ENCODE data around the gene ZDHHC11.
"Not testable (repeated sequence)": the region's sequence is repeated elsewhere in the genome, so short reads cannot be mapped to it uniquely, and the experiment has no call there.

The ZDHHC11 gene

DNA sequence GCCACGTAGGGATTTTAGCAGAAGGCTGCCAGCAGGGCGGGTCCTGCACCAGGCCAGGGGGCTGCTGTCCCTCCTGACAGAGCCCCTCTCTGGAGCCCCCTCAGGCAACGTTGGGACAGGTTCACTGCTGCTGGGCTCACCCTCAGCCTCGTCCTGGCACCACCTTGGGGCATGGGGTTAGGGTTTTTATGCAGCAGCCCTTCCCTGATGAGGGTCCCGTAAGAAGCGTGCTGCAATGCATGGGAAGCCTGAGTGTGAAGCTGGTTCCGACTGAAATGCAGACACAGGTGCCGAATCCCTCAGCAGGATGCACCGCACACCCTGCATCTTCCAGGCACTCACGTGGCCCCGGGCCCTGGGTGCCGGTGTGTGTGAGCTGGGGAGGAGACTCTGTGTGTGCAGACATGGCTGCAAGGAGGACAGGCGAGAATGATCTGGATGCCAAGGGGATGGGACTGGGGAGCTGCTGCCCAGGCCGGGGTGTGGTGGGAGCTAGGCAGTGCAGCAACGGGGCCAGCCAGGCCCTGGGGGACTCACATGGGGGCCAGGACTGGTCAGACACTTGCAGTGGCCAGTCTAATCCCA, 93.3 kb downstream of the ZDHHC11 start:
- DNase-seq (ENCODE audit: low read depth), result no peak
- no peak overlapping the region for H3K4me3 ChIP-seq (ENCODE audit: low read length)
- TF ChIP-seq, protein P1, sequence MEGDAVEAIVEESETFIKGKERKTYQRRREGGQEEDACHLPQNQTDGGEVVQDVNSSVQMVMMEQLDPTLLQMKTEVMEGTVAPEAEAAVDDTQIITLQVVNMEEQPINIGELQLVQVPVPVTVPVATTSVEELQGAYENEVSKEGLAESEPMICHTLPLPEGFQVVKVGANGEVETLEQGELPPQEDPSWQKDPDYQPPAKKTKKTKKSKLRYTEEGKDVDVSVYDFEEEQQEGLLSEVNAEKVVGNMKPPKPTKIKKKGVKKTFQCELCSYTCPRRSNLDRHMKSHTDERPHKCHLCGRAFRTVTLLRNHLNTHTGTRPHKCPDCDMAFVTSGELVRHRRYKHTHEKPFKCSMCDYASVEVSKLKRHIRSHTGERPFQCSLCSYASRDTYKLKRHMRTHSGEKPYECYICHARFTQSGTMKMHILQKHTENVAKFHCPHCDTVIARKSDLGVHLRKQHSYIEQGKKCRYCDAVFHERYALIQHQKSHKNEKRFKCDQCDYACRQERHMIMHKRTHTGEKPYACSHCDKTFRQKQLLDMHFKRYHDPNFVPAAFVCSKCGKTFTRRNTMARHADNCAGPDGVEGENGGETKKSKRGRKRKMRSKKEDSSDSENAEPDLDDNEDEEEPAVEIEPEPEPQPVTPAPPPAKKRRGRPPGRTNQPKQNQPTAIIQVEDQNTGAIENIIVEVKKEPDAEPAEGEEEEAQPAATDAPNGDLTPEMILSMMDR (IDR thresholded peaks at IDR 0.05; ENCODE audit: insufficient read depth, low read depth, low read length, missing control alignments), result no peak

DNA sequence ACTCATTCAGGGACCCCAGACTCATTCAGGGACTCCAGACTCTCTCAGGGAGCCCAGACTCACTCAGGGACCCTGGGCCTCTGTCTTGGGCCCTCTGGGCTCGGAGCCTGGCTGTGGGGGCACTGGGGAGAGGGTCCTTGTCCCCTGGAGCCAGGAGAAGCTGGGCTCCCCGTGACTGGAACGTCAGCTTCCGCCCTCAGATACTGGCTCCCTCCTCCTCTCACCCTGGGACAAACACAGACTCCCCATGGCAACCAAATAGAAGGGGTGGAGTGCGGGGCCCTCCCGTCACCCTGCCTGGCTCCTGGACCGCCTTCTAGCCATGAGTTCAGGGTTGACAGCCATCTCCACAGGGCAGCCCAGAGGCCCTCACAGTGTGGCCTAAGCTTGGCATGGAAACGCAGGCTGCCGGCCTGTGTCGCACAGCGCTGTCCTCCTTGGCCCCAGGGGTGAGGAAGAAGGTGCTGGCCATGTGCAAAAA, 93.9 kb downstream of the ZDHHC11 start:
- TF ChIP-seq, protein P1 (IDR thresholded peaks at IDR 0.05; ENCODE audit: insufficient read depth, low read depth, low read length, missing control alignments), result no peak

DNA sequence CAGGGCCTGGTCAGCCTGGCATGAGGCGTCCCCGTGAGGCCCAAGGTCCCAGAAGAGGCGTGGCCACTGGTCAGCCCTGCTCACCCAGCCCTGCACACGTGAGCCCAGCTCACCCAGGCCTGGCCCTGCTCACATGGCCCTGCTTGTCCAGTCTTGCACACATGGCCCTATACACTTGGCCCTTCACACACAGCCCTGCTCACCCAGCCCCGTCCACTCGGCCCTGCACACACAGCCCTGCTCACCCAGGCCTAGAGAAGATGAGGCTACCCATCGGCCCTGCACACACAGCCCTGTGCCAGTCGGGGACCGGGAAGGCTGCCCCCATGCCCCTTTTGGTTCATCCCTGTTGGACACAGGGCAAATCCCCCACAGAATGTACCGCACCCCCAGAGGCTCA, 94.6 kb downstream of the ZDHHC11 start:
- no peak overlapping the region for H3K4me3 ChIP-seq (ENCODE audit: low read length)
- TF ChIP-seq, protein P1 (IDR thresholded peaks at IDR 0.05; ENCODE audit: insufficient read depth, low read depth, low read length, missing control alignments), result no peak
- DNase-seq (ENCODE audit: low read depth), result no peak

More for the DNA sequence above, 93.9 kb downstream of the ZDHHC11 start:
- no peak overlapping the region for H3K4me3 ChIP-seq (ENCODE audit: low read length)
- no peak for DNase-seq (ENCODE audit: low read depth)

DNA sequence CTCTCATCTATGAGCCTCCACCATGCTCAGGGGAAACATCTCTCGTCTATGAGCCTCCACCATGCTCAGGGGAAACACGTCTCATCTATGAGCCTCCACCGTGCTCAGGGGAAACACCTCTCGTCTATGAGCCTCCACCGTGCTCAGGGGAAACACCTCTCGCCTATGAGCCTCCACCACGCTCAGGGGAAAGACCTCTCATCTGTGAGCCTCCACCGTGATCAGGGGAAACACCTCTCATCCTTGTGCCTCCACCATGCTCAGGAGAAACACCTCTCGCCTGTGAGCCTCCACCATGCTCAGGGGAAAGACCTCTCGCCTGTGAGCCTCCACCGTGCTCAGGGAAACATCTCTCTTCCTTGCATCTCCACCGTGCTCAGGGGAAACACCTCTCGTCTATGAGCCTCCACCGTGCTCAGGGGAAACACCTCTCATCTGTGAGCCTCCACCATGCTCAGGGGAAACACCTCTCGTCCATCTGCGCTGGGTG, 96.6 kb downstream of the ZDHHC11 start:
- not testable (repeated sequence) for H3K4me3 ChIP-seq (ENCODE audit: low read length); DNase-seq (ENCODE audit: low read depth)

DNA sequence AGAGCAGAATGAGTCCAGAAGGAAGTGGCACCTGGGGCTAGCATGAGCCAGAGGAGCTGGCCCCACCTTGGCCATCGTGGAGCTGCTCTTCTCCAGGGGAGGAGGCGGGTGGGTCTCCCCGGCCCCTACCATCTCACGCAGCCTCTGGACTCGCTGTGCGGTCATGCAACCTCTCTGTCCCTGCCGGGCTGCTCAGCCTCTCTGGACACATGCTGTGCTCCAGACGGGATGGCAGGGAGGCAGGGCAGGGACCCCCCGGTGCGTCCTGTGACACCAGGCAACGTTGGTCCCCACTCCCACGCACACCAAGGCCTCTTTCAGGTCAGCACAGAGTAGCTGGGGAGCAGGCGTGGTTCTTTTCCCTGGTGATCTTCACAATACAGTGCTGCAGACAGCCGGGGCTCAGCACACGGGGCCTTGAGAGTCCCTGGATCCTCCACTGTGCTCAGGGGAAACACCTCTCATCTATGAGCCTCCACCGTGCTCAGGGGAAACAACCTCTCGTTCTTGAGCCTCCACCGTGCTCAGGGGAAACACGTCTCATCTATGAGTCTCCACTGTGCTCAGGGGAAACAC, 97.1 kb downstream of the ZDHHC11 start:
- H3K4me3 ChIP-seq (ENCODE audit: low read length); DNase-seq (ENCODE audit: low read depth): not testable (repeated sequence)

DNA sequence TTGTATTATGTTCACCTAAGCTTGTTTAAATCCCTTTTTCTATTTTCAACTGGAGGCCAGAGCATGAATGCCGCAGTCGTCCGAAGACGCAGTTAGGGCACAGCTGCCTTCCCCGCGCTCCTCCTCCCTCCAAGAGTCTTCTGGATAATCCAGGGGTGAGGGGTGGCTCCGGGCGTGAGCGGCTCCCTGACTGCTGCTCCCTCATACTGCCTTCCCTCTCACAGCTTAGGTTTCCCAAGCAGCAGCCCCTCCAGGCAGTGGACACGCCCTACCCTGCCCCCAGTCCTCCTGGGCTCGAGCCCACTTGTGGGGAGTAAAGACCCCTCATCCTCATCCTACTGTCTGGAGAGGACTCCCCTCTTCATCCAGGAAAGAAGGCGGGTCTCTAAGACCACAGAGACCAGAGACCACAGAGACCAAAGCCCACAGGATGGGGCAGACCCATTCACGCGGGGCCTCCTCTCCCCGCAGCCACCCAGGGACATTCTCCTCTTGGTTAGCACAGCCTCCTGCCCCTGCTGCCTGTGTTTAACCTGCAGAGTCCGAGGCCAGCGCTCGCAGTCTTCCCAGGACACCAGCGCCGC, 98.2 kb downstream of the ZDHHC11 start:
- DNase-seq (ENCODE audit: low read depth); H3K4me3 ChIP-seq (ENCODE audit: low read length): not testable (repeated sequence)

DNA sequence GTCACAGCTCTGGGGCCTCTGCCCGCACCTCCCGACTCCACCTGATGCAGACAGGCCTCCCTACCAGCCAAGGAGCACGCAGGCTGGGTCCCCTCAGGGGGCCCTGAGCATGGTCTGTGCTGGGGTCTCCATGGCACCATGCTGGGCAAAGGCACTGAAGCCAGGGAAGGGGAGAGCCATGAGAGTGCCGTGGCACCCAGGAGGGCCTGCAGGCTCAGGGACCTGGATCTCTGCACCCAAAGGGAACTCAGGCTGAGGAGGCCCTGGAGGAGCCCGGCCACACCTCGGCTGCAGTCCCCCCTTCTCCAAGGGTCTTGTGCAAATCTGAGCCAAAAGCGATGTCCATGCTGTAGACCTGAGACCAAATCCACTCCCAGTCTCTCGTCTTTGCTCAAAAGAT, 98.8 kb downstream of the ZDHHC11 start:
- not testable (repeated sequence) for H3K4me3 ChIP-seq (ENCODE audit: low read length); DNase-seq (ENCODE audit: low read depth)

DNA sequence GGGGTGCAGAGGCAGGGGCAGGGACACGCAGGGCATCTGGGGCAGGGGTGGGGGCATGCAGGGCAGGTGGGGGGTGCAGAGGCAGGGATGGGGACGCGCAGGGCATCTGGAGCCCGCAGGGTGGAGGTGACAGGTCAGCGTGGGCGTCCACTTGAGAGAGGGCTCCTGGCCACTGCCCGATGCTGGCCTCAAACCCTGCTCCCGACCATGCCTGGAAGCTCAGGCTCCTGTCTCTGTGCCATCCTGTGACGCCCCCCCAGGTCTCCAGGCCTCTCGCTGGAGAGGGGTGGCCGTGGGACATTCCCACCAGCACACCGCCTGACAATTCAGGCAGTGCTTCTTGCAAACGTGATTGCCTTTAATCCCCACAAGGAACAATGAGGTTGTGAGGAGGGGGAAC, 99.3 kb downstream of the ZDHHC11 start:
- TF ChIP-seq, protein P1 (IDR thresholded peaks at IDR 0.05; ENCODE audit: insufficient read depth, low read depth, low read length, missing control alignments), result no peak
- no peak overlapping the region for H3K4me3 ChIP-seq (ENCODE audit: low read length)
- no peak for DNase-seq (ENCODE audit: low read depth)

DNA sequence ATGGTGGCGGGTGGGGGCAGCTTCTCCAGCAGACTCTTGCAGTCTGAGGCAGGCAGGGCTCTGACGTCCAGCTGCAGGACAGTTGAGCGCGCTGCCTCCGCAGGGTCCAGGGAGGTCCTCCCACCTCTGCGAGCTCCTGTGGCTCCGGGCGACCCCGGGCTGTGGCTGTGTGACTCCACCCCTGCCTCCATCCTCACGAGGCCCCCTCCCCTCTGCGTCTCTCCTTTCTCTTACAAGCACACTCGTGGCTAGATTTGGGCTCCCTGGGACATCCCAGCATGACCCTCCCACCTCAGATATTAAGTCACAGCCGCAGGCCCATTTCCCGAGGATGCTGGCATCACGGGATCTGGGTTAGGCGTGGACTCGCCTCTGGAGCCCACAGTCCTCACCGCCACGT, 100.6 kb downstream of the ZDHHC11 start:
- not testable (repeated sequence) for DNase-seq (ENCODE audit: low read depth); H3K4me3 ChIP-seq (ENCODE audit: low read length)

All from epithelial cell of esophagus (primary cell).